HEK293 (cell line): Measurements from ENCODE around the gene UQCC2.

ENCODE experiments used
- CTCF ChIA-PET: fragments of 350-600 bp; formaldehyde crosslinking; extraction: SDS; loops from one replicate; lab custom pipeline; 2021; ENCODE audit warnings: antibody characterized with exemption; lab: Yijun Ruan, JAX
- POLR2A ChIA-PET: fragments of 300-600 bp; formaldehyde crosslinking; extraction: SDS; loops from one replicate; lab custom pipeline; 2020; ENCODE audit warnings: antibody characterized with exemption, inconsistent platforms; lab: Yijun Ruan, JAX
- H3K27ac ChIP-seq: fragments of 200-500 bp; sonication (Bioruptor generic); 2 replicates; pipeline ENCODE4 v1.5.1; 2014; ENCODE audit warnings: low read depth, low read length, control low read depth, inconsistent platforms; ENCODE audit errors: extremely low read depth
- H3K36me3 ChIP-seq, 2 experiments: fragments of 200-500 bp in 1 of 2; sonication (Bioruptor generic) in 1 of 2; 1 replicate in 1 of 2; 2 replicates in 1 of 2; pipeline ENCODE4 v1.5.1; 2014 to 2017; ENCODE audit warnings: inconsistent platforms in 2 of 2, low read length in 2 of 2; ENCODE audit not compliant: control insufficient read depth in 2 of 2, insufficient read depth in 1 of 2
- H3K4me1 ChIP-seq: fragments of 200-500 bp; sonication (Bioruptor generic); 2 replicates; pipeline ENCODE4 v1.5.1; 2014; ENCODE audit warnings: mild to moderate bottlenecking, low read length, inconsistent platforms; ENCODE audit not compliant: control insufficient read depth, insufficient read depth
- H3K4me3 ChIP-seq: 2 replicates; pipeline ENCODE4 v1.5.1; 2011; ENCODE audit warnings: low read depth, mild to moderate bottlenecking, control low read depth, low read length, moderate library complexity
- H3K9me3 ChIP-seq: fragments of 200-500 bp; sonication (Bioruptor generic); 2 replicates; pipeline ENCODE4 v1.5.1; 2014; ENCODE audit warnings: low read depth, low read length, inconsistent platforms; ENCODE audit not compliant: control insufficient read depth, insufficient read depth
- BCL11B ChIP-seq: fragments of 450-650 bp; formaldehyde crosslinking; IDR thresholded peaks from 2 replicates; pipeline ENCODE4 v1.5.1; 2016; ENCODE audit warnings: low read depth, missing biosample characterization, missing genetic modification characterization
- GLI4 ChIP-seq: fragments of 450-650 bp; formaldehyde crosslinking; IDR thresholded peaks from 2 replicates; pipeline ENCODE4 v1.5.1; 2016; ENCODE audit warnings: missing biosample characterization, missing genetic modification characterization
- GLIS2 ChIP-seq: fragments of 450-650 bp; formaldehyde crosslinking; IDR thresholded peaks from 2 replicates; pipeline ENCODE4 v1.5.1; 2016; ENCODE audit warnings: missing biosample characterization, missing genetic modification characterization
- REPIN1 ChIP-seq: fragments of 450-650 bp; formaldehyde crosslinking; IDR thresholded peaks from 2 replicates; pipeline ENCODE4 v1.5.1; 2017; ENCODE audit warnings: missing biosample characterization, missing genetic modification characterization, low read depth
- SCRT2 ChIP-seq: fragments of 450-650 bp; formaldehyde crosslinking; IDR thresholded peaks from 2 replicates; pipeline ENCODE4 v1.5.1; 2016; ENCODE audit warnings: missing biosample characterization, missing genetic modification characterization
- SP7 ChIP-seq: fragments of 450-650 bp; formaldehyde crosslinking; IDR thresholded peaks from 2 replicates; pipeline ENCODE4 v1.5.1; 2016; ENCODE audit warnings: missing biosample characterization, missing genetic modification characterization
- TRIM28 ChIP-seq: IDR thresholded peaks from 2 replicates; pipeline ENCODE4 v1.6.1; 2011; ENCODE audit warnings: low read length, control low read depth, borderline replicate concordance
- WT1 ChIP-seq: fragments of 450-650 bp; formaldehyde crosslinking; IDR thresholded peaks from 2 replicates; pipeline ENCODE4 v1.5.1; 2016; ENCODE audit warnings: missing biosample characterization, missing genetic modification characterization
- YY2 ChIP-seq: fragments of 450-650 bp; formaldehyde crosslinking; IDR thresholded peaks from 2 replicates; pipeline ENCODE4 v1.5.1; 2016; ENCODE audit warnings: missing biosample characterization, missing genetic modification characterization
- ZBTB48 ChIP-seq: fragments of 450-650 bp; formaldehyde crosslinking; IDR thresholded peaks from 2 replicates; pipeline ENCODE4 v1.5.1; 2016; ENCODE audit warnings: missing biosample characterization, missing genetic modification characterization
- ZNF324 ChIP-seq: fragments of 450-650 bp; formaldehyde crosslinking; IDR thresholded peaks from 2 replicates; pipeline ENCODE4 v1.5.1; 2016; ENCODE audit warnings: missing biosample characterization, missing genetic modification characterization
- ZNF341 ChIP-seq: fragments of 450-650 bp; formaldehyde crosslinking; IDR thresholded peaks from 2 replicates; pipeline ENCODE4; 2016; ENCODE audit warnings: low read depth, missing biosample characterization, missing genetic modification characterization
- ZNF391 ChIP-seq: fragments of 450-650 bp; formaldehyde crosslinking; IDR thresholded peaks from 2 replicates; pipeline ENCODE4 v1.5.1; 2016; ENCODE audit warnings: low read depth, missing biosample characterization, missing genetic modification characterization, borderline replicate concordance
- ZNF433 ChIP-seq: fragments of 450-650 bp; formaldehyde crosslinking; IDR thresholded peaks from 2 replicates; pipeline ENCODE4 v1.5.1; 2016; ENCODE audit warnings: missing biosample characterization, missing genetic modification characterization, low read depth
- ZNF600 ChIP-seq: fragments of 450-650 bp; formaldehyde crosslinking; IDR thresholded peaks from 2 replicates; pipeline ENCODE4 v1.5.1; 2016; ENCODE audit warnings: missing biosample characterization, missing genetic modification characterization
- ZNF747 ChIP-seq: fragments of 450-650 bp; formaldehyde crosslinking; IDR thresholded peaks from 2 replicates; pipeline ENCODE4 v1.5.1; 2016; ENCODE audit warnings: missing biosample characterization, missing genetic modification characterization
- TF ChIP-seq, protein P1 (sequence below): fragments of 450-650 bp; IDR thresholded peaks from 2 replicates; pipeline ENCODE4 v1.5.1; 2018; ENCODE audit warnings: missing biosample characterization, mild to moderate bottlenecking, missing genetic modification characterization
- TF ChIP-seq, protein P2 (sequence below): fragments of 450-650 bp; formaldehyde crosslinking; IDR thresholded peaks from 2 replicates; pipeline ENCODE4 v1.5.1; 2016; ENCODE audit warnings: missing biosample characterization, missing genetic modification characterization
- TF ChIP-seq, protein P3 (sequence below): fragments of 450-650 bp; formaldehyde crosslinking; IDR thresholded peaks from 2 replicates; pipeline ENCODE4 v1.5.1; 2016; ENCODE audit warnings: missing biosample characterization, missing genetic modification characterization
- TF ChIP-seq, protein P4 (sequence below): fragments of 450-650 bp; formaldehyde crosslinking; IDR thresholded peaks from 2 replicates; pipeline ENCODE4 v1.5.1; 2017; ENCODE audit warnings: missing biosample characterization, missing genetic modification characterization
- TF ChIP-seq, protein P5 (sequence below): fragments of 450-650 bp; formaldehyde crosslinking; IDR thresholded peaks from 2 replicates; pipeline ENCODE4 v1.5.1; 2016; ENCODE audit warnings: missing biosample characterization, missing genetic modification characterization
- TF ChIP-seq, protein P6 (sequence below): fragments of 450-650 bp; formaldehyde crosslinking; IDR thresholded peaks from 2 replicates; pipeline ENCODE4 v1.5.1; 2016; ENCODE audit warnings: missing biosample characterization, missing genetic modification characterization
- TF ChIP-seq, protein P7 (sequence below): fragments of 450-650 bp; formaldehyde crosslinking; IDR thresholded peaks from 2 replicates; pipeline ENCODE4 v1.5.1; 2016; ENCODE audit warnings: missing biosample characterization, missing genetic modification characterization

UQCC2 gene

DNA sequence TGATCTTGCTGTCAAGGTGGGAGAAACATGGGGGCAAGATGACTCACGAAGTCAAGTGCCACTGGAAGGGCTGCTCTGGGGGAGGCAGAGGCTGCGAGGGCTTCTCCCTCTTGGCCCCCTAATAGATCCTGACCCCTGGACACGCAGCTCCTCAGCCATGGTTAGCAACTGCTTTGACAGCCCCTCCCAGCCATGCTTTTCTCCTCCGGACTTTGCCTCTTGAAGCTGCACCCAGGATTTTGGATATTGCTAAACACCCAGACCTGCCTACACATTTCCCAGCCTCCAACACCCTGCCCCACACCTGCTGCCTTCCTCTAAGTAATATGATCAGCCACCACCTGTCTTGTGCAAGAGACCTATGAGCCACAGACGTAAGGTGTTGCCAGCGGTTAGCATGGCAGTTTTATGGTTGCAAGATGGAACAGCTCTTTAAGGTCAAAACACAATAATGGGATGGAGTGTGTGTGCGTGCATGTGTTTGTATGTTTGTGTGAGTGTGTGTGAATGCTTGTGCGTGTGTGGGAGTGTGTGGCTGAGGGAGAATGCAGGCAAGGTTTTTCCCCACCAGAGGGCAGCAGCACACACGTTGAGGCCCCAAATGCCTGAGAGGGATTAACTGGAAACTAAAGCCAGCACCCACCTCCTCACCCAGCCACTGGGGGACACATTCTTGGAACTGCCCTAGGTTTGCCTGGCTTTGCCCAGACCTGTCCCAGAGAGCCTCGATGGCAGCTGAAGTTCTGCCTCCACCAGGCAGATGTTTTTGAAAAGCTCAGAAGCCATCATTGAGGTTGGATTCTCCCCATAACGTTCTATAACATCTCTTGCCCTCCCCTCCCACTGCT is 32.7 kb upstream of the UQCC2 start:
- Histone ChIP-seq H3K4me1 (peaks cover 21% of the 10 kb centered on the region), H3K9me3 (no peaks in the 10 kb centered on the region), H3K36me3 (no peaks in the 10 kb centered on the region), H3K27ac (peak overlapping the region; percentile 67; the same call in 1 of the 2 replicates), H3K4me3 (no peak overlapping the region)
- POLR2A ChIA-PET: interaction anchor here (0.6 to 0.7 kb wide), 3 partner anchors 32 to 390 kb away, joined by 3 to 4 read pairs (median 3); no protein-coding TSS in a partner anchor
- CTCF ChIA-PET: interaction anchor here (0.5 to 6.7 kb wide), 59 partner anchors 8 to 436 kb away, joined by 3 to 193 read pairs (median 4); partner anchors contain the start of gene UQCC2
- TF ChIP-seq WT1 (peak; percentile 55), GLIS2 (peak; percentile 59), ZBTB48 (peak; percentile 65; the same call in 1 of the 2 replicates), YY2 (tag by site-specific recombination) (peak; percentile 81), SP7 (tag by site-specific recombination) (peak; percentile 20), ZNF324 (tag by site-specific recombination) (peak; percentile 71), BCL11B (tag by site-specific recombination) (0 out of 2 replicates have a peak, but pooled peaks have one; percentile 31), ZNF341 (tag by site-specific recombination) (peak; percentile 75), REPIN1 (0 out of 2 replicates have a peak, but pooled peaks have one; percentile 31), SCRT2 (tag by site-specific recombination) (peak; percentile 98), ZNF391 (tag by site-specific recombination) (peak; percentile 83; the same call in 1 of the 2 replicates), ZNF433 (no peak), TRIM28 (0 out of 2 replicates have a peak, but pooled peaks have one; percentile 62), ZNF600 (tag by site-specific recombination) (peak; percentile 96), ZNF747 (tag by site-specific recombination) (no peak), GLI4 (tag by site-specific recombination) (peak; percentile 54; the same call in 1 of the 2 replicates)
- TF ChIP-seq, protein P1, sequence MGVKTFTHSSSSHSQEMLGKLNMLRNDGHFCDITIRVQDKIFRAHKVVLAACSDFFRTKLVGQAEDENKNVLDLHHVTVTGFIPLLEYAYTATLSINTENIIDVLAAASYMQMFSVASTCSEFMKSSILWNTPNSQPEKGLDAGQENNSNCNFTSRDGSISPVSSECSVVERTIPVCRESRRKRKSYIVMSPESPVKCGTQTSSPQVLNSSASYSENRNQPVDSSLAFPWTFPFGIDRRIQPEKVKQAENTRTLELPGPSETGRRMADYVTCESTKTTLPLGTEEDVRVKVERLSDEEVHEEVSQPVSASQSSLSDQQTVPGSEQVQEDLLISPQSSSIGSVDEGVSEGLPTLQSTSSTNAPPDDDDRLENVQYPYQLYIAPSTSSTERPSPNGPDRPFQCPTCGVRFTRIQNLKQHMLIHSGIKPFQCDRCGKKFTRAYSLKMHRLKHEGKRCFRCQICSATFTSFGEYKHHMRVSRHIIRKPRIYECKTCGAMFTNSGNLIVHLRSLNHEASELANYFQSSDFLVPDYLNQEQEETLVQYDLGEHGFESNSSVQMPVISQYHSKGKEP: peak; percentile 55
- TF ChIP-seq, protein P2, sequence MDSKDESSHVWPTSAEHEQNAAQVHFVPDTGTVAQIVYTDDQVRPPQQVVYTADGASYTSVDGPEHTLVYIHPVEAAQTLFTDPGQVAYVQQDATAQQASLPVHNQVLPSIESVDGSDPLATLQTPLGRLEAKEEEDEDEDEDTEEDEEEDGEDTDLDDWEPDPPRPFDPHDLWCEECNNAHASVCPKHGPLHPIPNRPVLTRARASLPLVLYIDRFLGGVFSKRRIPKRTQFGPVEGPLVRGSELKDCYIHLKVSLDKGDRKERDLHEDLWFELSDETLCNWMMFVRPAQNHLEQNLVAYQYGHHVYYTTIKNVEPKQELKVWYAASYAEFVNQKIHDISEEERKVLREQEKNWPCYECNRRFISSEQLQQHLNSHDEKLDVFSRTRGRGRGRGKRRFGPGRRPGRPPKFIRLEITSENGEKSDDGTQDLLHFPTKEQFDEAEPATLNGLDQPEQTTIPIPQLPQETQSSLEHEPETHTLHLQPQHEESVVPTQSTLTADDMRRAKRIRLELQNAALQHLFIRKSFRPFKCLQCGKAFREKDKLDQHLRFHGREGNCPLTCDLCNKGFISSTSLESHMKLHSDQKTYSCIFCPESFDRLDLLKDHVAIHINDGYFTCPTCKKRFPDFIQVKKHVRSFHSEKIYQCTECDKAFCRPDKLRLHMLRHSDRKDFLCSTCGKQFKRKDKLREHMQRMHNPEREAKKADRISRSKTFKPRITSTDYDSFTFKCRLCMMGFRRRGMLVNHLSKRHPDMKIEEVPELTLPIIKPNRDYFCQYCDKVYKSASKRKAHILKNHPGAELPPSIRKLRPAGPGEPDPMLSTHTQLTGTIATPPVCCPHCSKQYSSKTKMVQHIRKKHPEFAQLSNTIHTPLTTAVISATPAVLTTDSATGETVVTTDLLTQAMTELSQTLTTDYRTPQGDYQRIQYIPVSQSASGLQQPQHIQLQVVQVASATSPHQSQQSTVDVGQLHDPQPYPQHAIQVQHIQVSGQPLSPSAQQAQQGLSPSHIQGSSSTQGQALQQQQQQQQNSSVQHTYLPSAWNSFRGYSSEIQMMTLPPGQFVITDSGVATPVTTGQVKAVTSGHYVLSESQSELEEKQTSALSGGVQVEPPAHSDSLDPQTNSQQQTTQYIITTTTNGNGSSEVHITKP (tag by site-specific recombination): peak; percentile 93
- TF ChIP-seq, protein P3, sequence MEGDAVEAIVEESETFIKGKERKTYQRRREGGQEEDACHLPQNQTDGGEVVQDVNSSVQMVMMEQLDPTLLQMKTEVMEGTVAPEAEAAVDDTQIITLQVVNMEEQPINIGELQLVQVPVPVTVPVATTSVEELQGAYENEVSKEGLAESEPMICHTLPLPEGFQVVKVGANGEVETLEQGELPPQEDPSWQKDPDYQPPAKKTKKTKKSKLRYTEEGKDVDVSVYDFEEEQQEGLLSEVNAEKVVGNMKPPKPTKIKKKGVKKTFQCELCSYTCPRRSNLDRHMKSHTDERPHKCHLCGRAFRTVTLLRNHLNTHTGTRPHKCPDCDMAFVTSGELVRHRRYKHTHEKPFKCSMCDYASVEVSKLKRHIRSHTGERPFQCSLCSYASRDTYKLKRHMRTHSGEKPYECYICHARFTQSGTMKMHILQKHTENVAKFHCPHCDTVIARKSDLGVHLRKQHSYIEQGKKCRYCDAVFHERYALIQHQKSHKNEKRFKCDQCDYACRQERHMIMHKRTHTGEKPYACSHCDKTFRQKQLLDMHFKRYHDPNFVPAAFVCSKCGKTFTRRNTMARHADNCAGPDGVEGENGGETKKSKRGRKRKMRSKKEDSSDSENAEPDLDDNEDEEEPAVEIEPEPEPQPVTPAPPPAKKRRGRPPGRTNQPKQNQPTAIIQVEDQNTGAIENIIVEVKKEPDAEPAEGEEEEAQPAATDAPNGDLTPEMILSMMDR (tag by site-specific recombination): peak; percentile 98
- TF ChIP-seq, protein P4, sequence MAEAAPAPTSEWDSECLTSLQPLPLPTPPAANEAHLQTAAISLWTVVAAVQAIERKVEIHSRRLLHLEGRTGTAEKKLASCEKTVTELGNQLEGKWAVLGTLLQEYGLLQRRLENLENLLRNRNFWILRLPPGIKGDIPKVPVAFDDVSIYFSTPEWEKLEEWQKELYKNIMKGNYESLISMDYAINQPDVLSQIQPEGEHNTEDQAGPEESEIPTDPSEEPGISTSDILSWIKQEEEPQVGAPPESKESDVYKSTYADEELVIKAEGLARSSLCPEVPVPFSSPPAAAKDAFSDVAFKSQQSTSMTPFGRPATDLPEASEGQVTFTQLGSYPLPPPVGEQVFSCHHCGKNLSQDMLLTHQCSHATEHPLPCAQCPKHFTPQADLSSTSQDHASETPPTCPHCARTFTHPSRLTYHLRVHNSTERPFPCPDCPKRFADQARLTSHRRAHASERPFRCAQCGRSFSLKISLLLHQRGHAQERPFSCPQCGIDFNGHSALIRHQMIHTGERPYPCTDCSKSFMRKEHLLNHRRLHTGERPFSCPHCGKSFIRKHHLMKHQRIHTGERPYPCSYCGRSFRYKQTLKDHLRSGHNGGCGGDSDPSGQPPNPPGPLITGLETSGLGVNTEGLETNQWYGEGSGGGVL (tag by site-specific recombination): peak; percentile 64
- TF ChIP-seq, protein P5, sequence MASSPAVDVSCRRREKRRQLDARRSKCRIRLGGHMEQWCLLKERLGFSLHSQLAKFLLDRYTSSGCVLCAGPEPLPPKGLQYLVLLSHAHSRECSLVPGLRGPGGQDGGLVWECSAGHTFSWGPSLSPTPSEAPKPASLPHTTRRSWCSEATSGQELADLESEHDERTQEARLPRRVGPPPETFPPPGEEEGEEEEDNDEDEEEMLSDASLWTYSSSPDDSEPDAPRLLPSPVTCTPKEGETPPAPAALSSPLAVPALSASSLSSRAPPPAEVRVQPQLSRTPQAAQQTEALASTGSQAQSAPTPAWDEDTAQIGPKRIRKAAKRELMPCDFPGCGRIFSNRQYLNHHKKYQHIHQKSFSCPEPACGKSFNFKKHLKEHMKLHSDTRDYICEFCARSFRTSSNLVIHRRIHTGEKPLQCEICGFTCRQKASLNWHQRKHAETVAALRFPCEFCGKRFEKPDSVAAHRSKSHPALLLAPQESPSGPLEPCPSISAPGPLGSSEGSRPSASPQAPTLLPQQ (tag by site-specific recombination): peak; percentile 60
- TF ChIP-seq, protein P6, sequence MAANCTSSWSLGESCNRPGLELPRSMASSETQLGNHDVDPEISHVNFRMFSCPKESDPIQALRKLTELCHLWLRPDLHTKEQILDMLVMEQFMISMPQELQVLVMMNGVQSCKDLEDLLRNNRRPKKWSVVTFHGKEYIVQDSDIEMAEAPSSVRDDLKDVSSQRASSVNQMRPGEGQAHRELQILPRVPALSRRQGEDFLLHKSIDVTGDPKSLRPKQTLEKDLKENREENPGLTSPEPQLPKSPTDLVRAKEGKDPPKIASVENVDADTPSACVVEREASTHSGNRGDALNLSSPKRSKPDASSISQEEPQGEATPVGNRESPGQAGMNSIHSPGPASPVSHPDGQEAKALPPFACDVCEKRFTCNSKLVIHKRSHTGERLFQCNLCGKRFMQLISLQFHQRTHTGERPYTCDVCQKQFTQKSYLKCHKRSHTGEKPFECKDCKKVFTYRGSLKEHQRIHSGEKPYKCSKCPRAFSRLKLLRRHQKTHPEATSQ (tag by site-specific recombination): peak; percentile 40; the same call in 1 of the 2 replicates
- TF ChIP-seq, protein P7, sequence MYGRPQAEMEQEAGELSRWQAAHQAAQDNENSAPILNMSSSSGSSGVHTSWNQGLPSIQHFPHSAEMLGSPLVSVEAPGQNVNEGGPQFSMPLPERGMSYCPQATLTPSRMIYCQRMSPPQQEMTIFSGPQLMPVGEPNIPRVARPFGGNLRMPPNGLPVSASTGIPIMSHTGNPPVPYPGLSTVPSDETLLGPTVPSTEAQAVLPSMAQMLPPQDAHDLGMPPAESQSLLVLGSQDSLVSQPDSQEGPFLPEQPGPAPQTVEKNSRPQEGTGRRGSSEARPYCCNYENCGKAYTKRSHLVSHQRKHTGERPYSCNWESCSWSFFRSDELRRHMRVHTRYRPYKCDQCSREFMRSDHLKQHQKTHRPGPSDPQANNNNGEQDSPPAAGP (tag by site-specific recombination): peak; percentile 60; the same call in 1 of the 2 replicates
